A549 (cell line): ENCODE measurements around the gene GNA12. TPM values are rescaled to one million over a fixed set of nuclear protein-coding genes. Genes with fewer than 3 reads are reported as not detected.

Source experiments
- ATAC-seq, 2 experiments: fragments of 200-7000 bp in 1 of 2; fragments of >200 bp in 1 of 2; cut with Nextera tagmentation in 1 of 2; cut with Tn5 transposase in 1 of 2; 3 replicates each; pipeline versions ENCODE4 v1.8.0 to v1.9.1; 2018 to 2020; ENCODE audit warnings: mild to moderate bottlenecking in 1 of 2, moderate library complexity in 1 of 2
- CTCF ChIA-PET: fragments of 300-600 bp; sonication (Branson Sonifier 250); formaldehyde crosslinking; extraction: SDS; loops from one replicate; lab custom pipeline; 2021; ENCODE audit warnings: antibody characterized with exemption, inconsistent platforms; lab: Yijun Ruan, JAX
- POLR2A ChIA-PET: fragments of 350-600 bp; formaldehyde crosslinking; extraction: SDS; loops from one replicate; lab custom pipeline; 2021; ENCODE audit warnings: antibody characterized with exemption, inconsistent platforms; lab: Yijun Ruan, JAX
- DNase-seq, 2 experiments: peaks; one replicate each; pipeline versions ENCODE4 v3.0.0 to v3.0.0-alpha.2; 2011 to 2016; ENCODE audit warnings: low read depth in 1 of 2, low spot score in 1 of 2
- FAIRE-seq: peaks from 2 replicates; lab custom pipeline; 2011; peaks lifted over from hg19 to GRCh38; lab: Jason Lieb, UNC
- H3K27ac ChIP-seq, 2 experiments: fragments of >200 bp; sonication (Bioruptor Twin); formaldehyde crosslinking; 3 replicates each; pipeline ENCODE4 v1.5.1; 2016 to 2017
- H3K4me1 ChIP-seq: fragments of >200 bp; sonication (Bioruptor Twin); formaldehyde crosslinking; 3 replicates; pipeline ENCODE4 v1.6.1; 2016
- H3K4me2 ChIP-seq: fragments of >200 bp; sonication (Bioruptor Twin); formaldehyde crosslinking; 3 replicates; pipeline ENCODE4 v1.6.1; 2016
- H3K4me3 ChIP-seq: fragments of >200 bp; sonication (Bioruptor Twin); formaldehyde crosslinking; 3 replicates; pipeline ENCODE4 v1.5.1; 2016
- H3K9me3 ChIP-seq: fragments of >200 bp; sonication (Bioruptor Twin); formaldehyde crosslinking; 3 replicates; pipeline ENCODE4 v1.6.1; 2016
- BHLHE40 ChIP-seq: IDR thresholded peaks from 2 replicates; pipeline ENCODE4 v1.6.1; 2012; ENCODE audit warnings: low read depth, low read length, inconsistent platforms
- CBX8 ChIP-seq: fragments of 200-600 bp; sonication (generic); IDR thresholded peaks from 2 replicates; pipeline ENCODE4 v1.6.1; 2016
- EP300 ChIP-seq, 2 experiments: fragments of >200 bp; sonication (Bioruptor Twin); formaldehyde crosslinking; IDR thresholded peaks; 2 replicates in 1 of 2; 3 replicates in 1 of 2; pipeline ENCODE4 v1.6.1; 2016 to 2017
- ESRRA ChIP-seq: fragments of 150-350 bp; IDR thresholded peaks from 2 replicates; pipeline ENCODE4 v1.6.1; 2014; ENCODE audit warnings: mild to moderate bottlenecking, low read length, borderline replicate concordance
- FOSL2 ChIP-seq, 2 experiments: fragments of 450-650 bp in 1 of 2; fragments of >200 bp in 1 of 2; sonication (Bioruptor Twin) in 1 of 2; formaldehyde crosslinking; IDR thresholded peaks; 2 replicates each; pipeline versions ENCODE4 v1.5.0 to v1.6.1; 2016 to 2020; ENCODE audit warnings: mild to moderate bottlenecking in 1 of 2, moderate library complexity in 1 of 2
- HEYL ChIP-seq: fragments of 250-450 bp; sonication (Bioruptor Pico); IDR thresholded peaks from 2 replicates; pipeline ENCODE4 v1.8.0; 2021; ENCODE audit warnings: mild to moderate bottlenecking, moderate library complexity
- PHF8 ChIP-seq: fragments of 200-600 bp; sonication (generic); IDR thresholded peaks from 2 replicates; pipeline ENCODE4 v1.6.1; 2016; ENCODE audit warnings: low read depth, mild to moderate bottlenecking, antibody characterized with exemption, moderate library complexity, borderline replicate concordance
- POLR2A ChIP-seq: IDR thresholded peaks from 2 replicates; pipeline ENCODE4 v1.6.1; 2012; ENCODE audit warnings: mild to moderate bottlenecking, low read length
- RAD21 ChIP-seq, 2 experiments: fragments of >200 bp in 1 of 2; sonication (Bioruptor Twin) in 1 of 2; formaldehyde crosslinking in 1 of 2; IDR thresholded peaks in 1 of 2; conservative IDR thresholded peaks in 1 of 2; 2 replicates in 1 of 2; 3 replicates in 1 of 2; pipeline ENCODE4 v1.6.1; 2012 to 2018; ENCODE audit warnings: inconsistent platforms in 1 of 2
- RFX5 ChIP-seq: fragments of 450-650 bp; IDR thresholded peaks from 2 replicates; pipeline ENCODE4 v1.7.1; 2014; ENCODE audit warnings: antibody characterized with exemption, mild to moderate bottlenecking, moderate library complexity
- SMC3 ChIP-seq: fragments of >200 bp; sonication (Bioruptor Twin); formaldehyde crosslinking; IDR thresholded peaks from 3 replicates; pipeline ENCODE4 v1.6.1; 2018; ENCODE audit warnings: inconsistent platforms
- ZNF302 ChIP-seq: fragments of 250-450 bp; sonication (Bioruptor Pico); IDR thresholded peaks from 2 replicates; pipeline ENCODE4 v1.9.0; 2021; ENCODE audit warnings: inconsistent platforms, mild to moderate bottlenecking, moderate library complexity
- WGBS: methylation state at CpG from one replicate; pipeline ENCODE4 v1.1.6; 2017; ENCODE audit errors: missing lambda C conversion rate; 5-methylcytosine and 5-hydroxymethylcytosine counted together
- polyA plus RNA-seq, 4 experiments: library from polyadenylated mRNA; depleted of rRNA in 3 of 4; stranded (reverse); fragments of >200 nt; fragmentation: RNase III in 1 of 4; extraction: RNeasy Plus Mini Kit Qiagen cat#74134 plus additional on column Dnase treatment in 1 of 4; gene quantifications; 2 replicates in 3 of 4; 3 replicates in 1 of 4; pipeline ENCODE4 v1.2.3, GENCODE V29; 2011 to 2017
- TF ChIP-seq, protein P1 (sequence below): fragments of >200 bp; sonication (Bioruptor Twin); formaldehyde crosslinking; IDR thresholded peaks from 3 replicates; pipeline ENCODE4 v1.5.1; 2016
- TF ChIP-seq, protein P2 (sequence below): IDR thresholded peaks from 2 replicates; pipeline ENCODE4 v1.6.1; 2012
- TF ChIP-seq, protein P3 (sequence below): IDR thresholded peaks from 2 replicates; pipeline ENCODE4 v1.6.1; 2012; ENCODE audit warnings: low read depth, borderline replicate concordance
- TF ChIP-seq, protein P4 (sequence below): fragments of >200 bp; sonication (Bioruptor Twin); formaldehyde crosslinking; IDR thresholded peaks from 3 replicates; pipeline ENCODE4 v1.6.1; 2016
- TF ChIP-seq, protein P5 (sequence below): fragments of 150-350 bp; IDR thresholded peaks from 2 replicates; pipeline ENCODE4 v1.6.1; 2014; ENCODE audit warnings: low read depth, mild to moderate bottlenecking, low read length
- TF ChIP-seq, protein P6 (sequence below): fragments of >200 bp; sonication (Bioruptor Twin); formaldehyde crosslinking; IDR thresholded peaks from 2 replicates; pipeline ENCODE4 v1.6.1; 2016
- TF ChIP-seq, protein P7 (sequence below): fragments of 250-450 bp; sonication (Bioruptor Pico); IDR thresholded peaks from 2 replicates; pipeline ENCODE4 v1.5.0; 2021; ENCODE audit warnings: mild to moderate bottlenecking, moderate library complexity, borderline replicate concordance

Gene GNA12
- polyA plus RNA-seq, 2 of the 4 experiments (the other 2 are of a cell fraction): 33.0 to 43.7 TPM

DNA sequence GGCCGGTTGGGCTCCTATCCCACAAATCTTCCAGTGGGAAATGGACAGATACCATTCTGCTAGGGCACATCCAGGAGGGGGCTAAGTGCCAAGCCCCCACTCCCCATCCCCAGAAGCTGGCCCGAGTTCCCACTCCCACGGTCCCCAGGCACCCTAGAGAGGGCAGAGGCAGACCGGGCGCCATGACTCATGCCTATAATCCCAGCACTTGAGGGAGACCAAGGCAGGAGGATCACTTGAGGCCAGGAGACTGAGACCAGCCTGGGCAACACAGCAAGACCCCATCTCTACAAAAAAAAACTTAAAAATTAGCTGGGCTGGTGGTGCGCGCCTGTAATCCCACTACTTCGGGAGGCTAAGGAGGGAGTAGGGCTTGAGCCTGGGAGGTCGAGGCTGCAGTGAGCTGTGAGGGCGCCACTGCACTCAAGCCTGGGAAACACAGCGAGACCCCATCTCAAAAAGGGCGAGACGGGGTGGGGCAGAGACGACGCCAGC, 870 bp downstream of the GNA12 start:
- no peak for DNase-seq
- no peaks in the 10 kb centered on the region for H3K9me3 ChIP-seq
- POLR2A ChIA-PET: interaction anchor here (1.0 to 1.6 kb wide), 2 partner anchors 22 to 31 kb away, joined by 3 to 5 read pairs; no protein-coding TSS in a partner anchor
- peak overlapping the region; percentile 94 for H3K4me2 ChIP-seq
- no peak for FAIRE-seq
- TF ChIP-seq FOSL2 (IDR thresholded peaks at IDR 0.05): no peak
- peak; percentile 64 for TF ChIP-seq FOSL2 (CRISPR knock-in tag; IDR thresholded peaks at IDR 0.05)
- TF ChIP-seq, protein P1, sequence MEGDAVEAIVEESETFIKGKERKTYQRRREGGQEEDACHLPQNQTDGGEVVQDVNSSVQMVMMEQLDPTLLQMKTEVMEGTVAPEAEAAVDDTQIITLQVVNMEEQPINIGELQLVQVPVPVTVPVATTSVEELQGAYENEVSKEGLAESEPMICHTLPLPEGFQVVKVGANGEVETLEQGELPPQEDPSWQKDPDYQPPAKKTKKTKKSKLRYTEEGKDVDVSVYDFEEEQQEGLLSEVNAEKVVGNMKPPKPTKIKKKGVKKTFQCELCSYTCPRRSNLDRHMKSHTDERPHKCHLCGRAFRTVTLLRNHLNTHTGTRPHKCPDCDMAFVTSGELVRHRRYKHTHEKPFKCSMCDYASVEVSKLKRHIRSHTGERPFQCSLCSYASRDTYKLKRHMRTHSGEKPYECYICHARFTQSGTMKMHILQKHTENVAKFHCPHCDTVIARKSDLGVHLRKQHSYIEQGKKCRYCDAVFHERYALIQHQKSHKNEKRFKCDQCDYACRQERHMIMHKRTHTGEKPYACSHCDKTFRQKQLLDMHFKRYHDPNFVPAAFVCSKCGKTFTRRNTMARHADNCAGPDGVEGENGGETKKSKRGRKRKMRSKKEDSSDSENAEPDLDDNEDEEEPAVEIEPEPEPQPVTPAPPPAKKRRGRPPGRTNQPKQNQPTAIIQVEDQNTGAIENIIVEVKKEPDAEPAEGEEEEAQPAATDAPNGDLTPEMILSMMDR: no peak
- H3K27ac ChIP-seq: peak overlapping the region; percentile 75 to 96
- peak overlapping the region; percentile 75 for H3K4me3 ChIP-seq
- ATAC-seq: no peak
- WGBS: 46% methylated on average over 11 of the region's 15 CpGs
- H3K4me1 ChIP-seq: peaks cover 12% of the 10 kb centered on the region
- CTCF ChIA-PET: interaction anchor here (0.7 to 1.4 kb wide), 2 partner anchors 18 to 383 kb away, joined by 3 read pairs; no protein-coding TSS in a partner anchor

DNA sequence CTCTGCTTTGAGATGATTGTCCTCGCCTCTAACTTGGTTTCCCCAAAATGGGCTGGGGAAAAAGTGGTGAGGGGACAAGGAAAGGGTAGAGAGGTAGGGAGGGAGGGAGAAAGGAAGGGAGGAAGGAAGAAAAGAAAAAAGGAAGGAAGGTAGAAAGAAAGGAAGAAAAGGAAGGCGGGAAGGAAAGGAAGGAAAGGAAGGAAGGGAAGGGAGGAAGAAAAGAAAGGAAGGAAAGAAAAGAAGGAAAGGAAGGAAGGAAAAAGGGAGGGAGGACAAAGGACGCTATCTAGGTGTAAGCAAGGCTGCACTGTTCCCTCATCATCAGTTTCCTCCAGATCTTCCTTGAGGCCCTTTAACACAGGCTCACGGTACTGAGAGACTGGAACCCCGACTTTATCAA, 2.2 kb downstream of the GNA12 start:
- ATAC-seq: no peak
- no peak overlapping the region for H3K4me3 ChIP-seq
- ChIA-PET POLR2A (interaction anchor here (1.0 to 1.6 kb wide), 2 partner anchors 21 to 32 kb away, joined by 3 to 5 read pairs; no protein-coding TSS in a partner anchor), CTCF (interaction anchor here (0.7 to 2.3 kb wide), 2 partner anchors 20 to 23 kb away, joined by 3 to 8 read pairs; no protein-coding TSS in a partner anchor)
- no peak overlapping the region for H3K27ac ChIP-seq
- no peaks in the 10 kb centered on the region for H3K9me3 ChIP-seq
- peaks cover 13% of the 10 kb centered on the region for H3K4me1 ChIP-seq
- TF ChIP-seq, protein P2, sequence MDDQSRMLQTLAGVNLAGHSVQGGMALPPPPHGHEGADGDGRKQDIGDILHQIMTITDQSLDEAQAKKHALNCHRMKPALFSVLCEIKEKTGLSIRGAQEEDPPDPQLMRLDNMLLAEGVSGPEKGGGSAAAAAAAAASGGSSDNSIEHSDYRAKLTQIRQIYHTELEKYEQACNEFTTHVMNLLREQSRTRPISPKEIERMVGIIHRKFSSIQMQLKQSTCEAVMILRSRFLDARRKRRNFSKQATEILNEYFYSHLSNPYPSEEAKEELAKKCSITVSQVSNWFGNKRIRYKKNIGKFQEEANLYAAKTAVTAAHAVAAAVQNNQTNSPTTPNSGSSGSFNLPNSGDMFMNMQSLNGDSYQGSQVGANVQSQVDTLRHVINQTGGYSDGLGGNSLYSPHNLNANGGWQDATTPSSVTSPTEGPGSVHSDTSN: no peak
- TF ChIP-seq, protein P3, sequence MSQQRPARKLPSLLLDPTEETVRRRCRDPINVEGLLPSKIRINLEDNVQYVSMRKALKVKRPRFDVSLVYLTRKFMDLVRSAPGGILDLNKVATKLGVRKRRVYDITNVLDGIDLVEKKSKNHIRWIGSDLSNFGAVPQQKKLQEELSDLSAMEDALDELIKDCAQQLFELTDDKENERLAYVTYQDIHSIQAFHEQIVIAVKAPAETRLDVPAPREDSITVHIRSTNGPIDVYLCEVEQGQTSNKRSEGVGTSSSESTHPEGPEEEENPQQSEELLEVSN: no peak
- TF ChIP-seq, all 56 proteins: peak for 0
- DNase-seq (no peak), FAIRE-seq (no peak)
- 86% methylated on average over 5 of the region's 5 CpGs for WGBS
- peak overlapping the region; percentile 94; the same call in 1 of the 3 replicates for H3K4me2 ChIP-seq

DNA sequence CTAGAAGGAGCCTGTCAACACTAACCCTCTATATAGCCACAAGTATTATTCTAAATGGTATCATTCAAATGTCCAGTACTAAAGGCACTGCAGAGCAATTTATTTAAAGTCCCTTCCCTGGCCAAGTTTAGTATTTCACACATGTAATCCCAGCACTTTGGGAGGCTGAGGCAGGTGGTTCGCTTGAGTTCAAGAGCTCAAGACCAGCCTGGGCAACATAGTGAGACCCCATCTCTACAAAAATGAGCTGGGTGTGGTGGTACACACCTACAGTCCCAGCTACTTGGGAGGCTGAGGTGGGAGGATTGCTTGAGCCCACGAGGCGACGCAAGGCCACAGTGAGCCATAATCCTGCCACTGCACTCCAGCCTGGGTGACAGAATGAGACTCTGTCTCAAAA, 3.6 kb downstream of the GNA12 start:
- no peaks in the 10 kb centered on the region for H3K9me3 ChIP-seq
- peaks cover 13% of the 10 kb centered on the region for H3K4me1 ChIP-seq
- H3K27ac ChIP-seq: no peak overlapping the region
- FAIRE-seq: no peak
- ATAC-seq: no peak
- no peak for TF ChIP-seq CBX8
- no peak for TF ChIP-seq SMC3
- no peak for TF ChIP-seq POLR2A
- TF ChIP-seq HEYL (CRISPR knock-in tag): no peak
- ChIA-PET POLR2A (no interaction called here), CTCF (interaction anchor here (0.6 to 2.3 kb wide), 3 partner anchors 22 to 170 kb away, joined by 3 to 8 read pairs (median 3); no protein-coding TSS in a partner anchor)
- H3K4me2 ChIP-seq: no peak overlapping the region
- no peak overlapping the region for H3K4me3 ChIP-seq
- DNase-seq: no peak
- WGBS: 93% methylated on average over 4 of the region's 4 CpGs

DNA sequence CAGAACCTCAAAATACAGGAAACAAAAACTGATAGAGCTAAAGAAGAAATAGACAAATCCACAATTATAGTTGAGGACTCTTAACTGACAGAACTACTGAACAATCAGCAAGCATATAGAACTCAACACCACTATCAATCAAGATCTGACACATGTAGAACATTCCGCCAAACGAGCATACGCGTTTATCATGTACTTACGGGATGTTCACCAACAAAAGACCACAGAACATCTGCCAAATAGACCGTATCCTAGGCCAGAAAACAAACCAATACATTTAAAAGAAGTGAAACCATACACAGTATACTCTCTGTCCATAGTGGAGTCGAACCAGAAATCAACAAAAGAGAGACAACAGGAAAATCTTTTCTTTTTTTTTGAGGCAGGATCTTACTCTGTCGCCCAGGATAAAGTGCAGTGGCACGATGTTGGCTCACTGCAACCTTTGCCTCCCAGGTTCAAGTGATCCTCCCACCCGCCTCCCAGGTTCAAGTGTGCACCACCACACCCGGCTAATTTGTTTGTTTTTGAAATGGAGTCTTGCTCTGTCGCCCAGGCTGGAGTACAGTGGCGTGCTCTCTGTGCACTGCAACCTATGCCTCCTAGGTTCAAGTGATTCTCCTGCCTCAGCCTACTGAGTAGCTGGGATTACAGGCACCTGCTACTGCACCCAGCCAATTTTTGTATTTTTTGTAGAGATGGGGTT, 5.1 kb downstream of the GNA12 start:
- CTCF ChIA-PET: interaction anchor here (0.7 to 1.0 kb wide), 3 partner anchors 27 to 129 kb away, joined by 3 to 5 read pairs (median 4); no protein-coding TSS in a partner anchor
- no peak for TF ChIP-seq RAD21 (conservative IDR thresholded peaks at IDR 0.05 in 1 of 2, IDR thresholded peaks at IDR 0.05 in 1 of 2)
- no peak for TF ChIP-seq PHF8
- no peak for TF ChIP-seq ESRRA
- TF ChIP-seq, protein P4, sequence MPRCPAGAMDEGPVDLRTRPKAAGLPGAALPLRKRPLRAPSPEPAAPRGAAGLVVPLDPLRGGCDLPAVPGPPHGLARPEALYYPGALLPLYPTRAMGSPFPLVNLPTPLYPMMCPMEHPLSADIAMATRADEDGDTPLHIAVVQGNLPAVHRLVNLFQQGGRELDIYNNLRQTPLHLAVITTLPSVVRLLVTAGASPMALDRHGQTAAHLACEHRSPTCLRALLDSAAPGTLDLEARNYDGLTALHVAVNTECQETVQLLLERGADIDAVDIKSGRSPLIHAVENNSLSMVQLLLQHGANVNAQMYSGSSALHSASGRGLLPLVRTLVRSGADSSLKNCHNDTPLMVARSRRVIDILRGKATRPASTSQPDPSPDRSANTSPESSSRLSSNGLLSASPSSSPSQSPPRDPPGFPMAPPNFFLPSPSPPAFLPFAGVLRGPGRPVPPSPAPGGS: no peak
- TF ChIP-seq ZNF302 (CRISPR knock-in tag): no peak
- TF ChIP-seq, protein P5, sequence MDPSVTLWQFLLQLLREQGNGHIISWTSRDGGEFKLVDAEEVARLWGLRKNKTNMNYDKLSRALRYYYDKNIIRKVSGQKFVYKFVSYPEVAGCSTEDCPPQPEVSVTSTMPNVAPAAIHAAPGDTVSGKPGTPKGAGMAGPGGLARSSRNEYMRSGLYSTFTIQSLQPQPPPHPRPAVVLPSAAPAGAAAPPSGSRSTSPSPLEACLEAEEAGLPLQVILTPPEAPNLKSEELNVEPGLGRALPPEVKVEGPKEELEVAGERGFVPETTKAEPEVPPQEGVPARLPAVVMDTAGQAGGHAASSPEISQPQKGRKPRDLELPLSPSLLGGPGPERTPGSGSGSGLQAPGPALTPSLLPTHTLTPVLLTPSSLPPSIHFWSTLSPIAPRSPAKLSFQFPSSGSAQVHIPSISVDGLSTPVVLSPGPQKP: no peak
- TF ChIP-seq EP300 (IDR thresholded peaks at IDR 0.05): no peak
- no peak for TF ChIP-seq BHLHE40
- no peak for TF ChIP-seq RFX5
- TF ChIP-seq, protein P6, sequence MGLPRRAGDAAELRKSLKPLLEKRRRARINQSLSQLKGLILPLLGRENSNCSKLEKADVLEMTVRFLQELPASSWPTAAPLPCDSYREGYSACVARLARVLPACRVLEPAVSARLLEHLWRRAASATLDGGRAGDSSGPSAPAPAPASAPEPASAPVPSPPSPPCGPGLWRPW: no peak
- TF ChIP-seq, protein P7, sequence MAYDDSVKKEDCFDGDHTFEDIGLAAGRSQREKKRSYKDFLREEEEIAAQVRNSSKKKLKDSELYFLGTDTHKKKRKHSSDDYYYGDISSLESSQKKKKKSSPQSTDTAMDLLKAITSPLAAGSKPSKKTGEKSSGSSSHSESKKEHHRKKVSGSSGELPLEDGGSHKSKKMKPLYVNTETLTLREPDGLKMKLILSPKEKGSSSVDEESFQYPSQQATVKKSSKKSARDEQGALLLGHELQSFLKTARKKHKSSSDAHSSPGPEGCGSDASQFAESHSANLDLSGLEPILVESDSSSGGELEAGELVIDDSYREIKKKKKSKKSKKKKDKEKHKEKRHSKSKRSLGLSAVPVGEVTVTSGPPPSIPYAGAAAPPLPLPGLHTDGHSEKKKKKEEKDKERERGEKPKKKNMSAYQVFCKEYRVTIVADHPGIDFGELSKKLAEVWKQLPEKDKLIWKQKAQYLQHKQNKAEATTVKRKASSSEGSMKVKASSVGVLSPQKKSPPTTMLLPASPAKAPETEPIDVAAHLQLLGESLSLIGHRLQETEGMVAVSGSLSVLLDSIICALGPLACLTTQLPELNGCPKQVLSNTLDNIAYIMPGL (CRISPR knock-in tag): no peak
- TF ChIP-seq, all 56 proteins: peak for 0
- Histone ChIP-seq H3K4me2 (no peak overlapping the region), H3K27ac (no peak overlapping the region), H3K9me3 (no peaks in the 10 kb centered on the region), H3K4me3 (no peak overlapping the region), H3K4me1 (peaks cover 13% of the 10 kb centered on the region)
- POLR2A ChIA-PET: no interaction called here
- ATAC-seq (no peak), DNase-seq (no peak), FAIRE-seq (no peak)
- WGBS: 90% methylated on average over 13 of the region's 13 CpGs
